H1 (cell line): ENCODE results near the gene DPY19L3. TPM values are rescaled to one million over a fixed set of nuclear protein-coding genes. Genes with fewer than 3 reads are reported as not detected.

Experiments used
- CTCF ChIA-PET: fragments of 300-600 bp; sonication (Branson Sonifier 250); formaldehyde crosslinking; loops from one replicate; lab custom pipeline; 2021; ENCODE audit not compliant: partially characterized antibody; lab: Charles Lee
- POLR2A ChIA-PET: fragments of 300-600 bp; sonication (Branson Sonifier 250); formaldehyde crosslinking; loops from one replicate; lab custom pipeline; 2021; ENCODE audit warnings: inconsistent platforms; ENCODE audit not compliant: partially characterized antibody; lab: Charles Lee
- DNase-seq, 2 experiments: peaks; one replicate each; pipeline versions ENCODE4 v3.0.0 to v3.0.0-alpha.2; 2010 to 2022; ENCODE audit warnings: low spot score in 2 of 2, low read depth in 1 of 2, mixed read lengths in 1 of 2
- FAIRE-seq: peaks from 2 replicates; lab custom pipeline; 2011; peaks lifted over from hg19 to GRCh38; lab: Jason Lieb, UNC
- H2AFZ ChIP-seq: 2 replicates; pipeline ENCODE4 v1.8.1; 2012; ENCODE audit warnings: low read length, inconsistent platforms
- H2AK5ac ChIP-seq: 2 replicates; pipeline ENCODE4 v1.6.1; 2013; ENCODE audit warnings: low read depth, low read length
- H2BK120ac ChIP-seq: replicated peaks from 2 replicates; pipeline ENCODE3; 2013; ENCODE audit warnings: low read depth, low read length, inconsistent platforms
- H2BK12ac ChIP-seq: 2 replicates; pipeline ENCODE4 v1.6.1; 2013; ENCODE audit warnings: low read depth, low read length
- H2BK15ac ChIP-seq: 2 replicates; pipeline ENCODE4 v1.6.1; 2013; ENCODE audit warnings: low read length
- H2BK20ac ChIP-seq: 2 replicates; pipeline ENCODE4 v1.6.1; 2013; ENCODE audit warnings: low read length
- H2BK5ac ChIP-seq: 2 replicates; pipeline ENCODE4 v1.6.1; 2013; ENCODE audit warnings: low read depth, low read length
- H3K14ac ChIP-seq: 2 replicates; pipeline ENCODE4 v1.6.1; 2013; ENCODE audit warnings: inconsistent platforms; ENCODE audit not compliant: insufficient read length
- H3K18ac ChIP-seq: 2 replicates; pipeline ENCODE4 v1.6.1; 2013; ENCODE audit warnings: low read length; ENCODE audit errors: extremely low read depth
- H3K23ac ChIP-seq: 2 replicates; pipeline ENCODE4 v1.6.1; 2013; ENCODE audit warnings: inconsistent platforms; ENCODE audit not compliant: insufficient read length
- H3K23me2 ChIP-seq: 2 replicates; pipeline ENCODE4 v1.6.1; 2013; ENCODE audit warnings: low read depth, low read length
- H3K27ac ChIP-seq: 2 replicates; pipeline ENCODE4 v1.6.1; 2011; ENCODE audit warnings: low read depth, low read length, inconsistent platforms
- H3K27me3 ChIP-seq, 4 experiments: replicated peaks in 1 of 4; 1 replicate in 1 of 4; 2 replicates in 3 of 4; pipeline versions ENCODE4 v1.6.1 to v1.8.1; 2011 to 2013; ENCODE audit warnings: low read length in 3 of 4, mild to moderate bottlenecking in 3 of 4, inconsistent platforms in 2 of 4, mixed read lengths in 2 of 4, moderate library complexity in 1 of 4; ENCODE audit not compliant: control insufficient read depth in 3 of 4, insufficient read depth in 3 of 4; ENCODE audit errors: extremely low read depth in 1 of 4
- H3K36me3 ChIP-seq, 4 experiments: 2 replicates each; pipeline versions ENCODE4 v1.6.1 to v1.8.1; 2011 to 2013; ENCODE audit warnings: mild to moderate bottlenecking in 4 of 4, low read length in 3 of 4, moderate library complexity in 2 of 4, control low read depth in 1 of 4, inconsistent platforms in 1 of 4; ENCODE audit not compliant: insufficient read depth in 4 of 4, control insufficient read depth in 2 of 4
- H3K4ac ChIP-seq: replicated peaks from 2 replicates; pipeline ENCODE3; 2013; ENCODE audit warnings: low read length, low read depth, mixed read lengths, inconsistent platforms; ENCODE audit not compliant: insufficient read length
- H3K4me1 ChIP-seq, 4 experiments: replicated peaks in 1 of 4; 1 replicate in 1 of 4; 2 replicates in 3 of 4; pipeline versions ENCODE4 v1.6.1 to v1.8.1; 2011 to 2013; ENCODE audit warnings: low read length in 3 of 4, inconsistent platforms in 2 of 4, mixed read lengths in 1 of 4; ENCODE audit not compliant: insufficient read depth in 4 of 4, control insufficient read depth in 3 of 4
- H3K4me2 ChIP-seq, 2 experiments: 2 replicates each; pipeline versions ENCODE4 v1.6.1 to v1.8.1; 2011 to 2013; ENCODE audit warnings: low read depth in 2 of 2, low read length in 2 of 2, control low read depth in 1 of 2, inconsistent platforms in 1 of 2, mild to moderate bottlenecking in 1 of 2; ENCODE audit not compliant: insufficient read depth in 1 of 2
- H3K4me3 ChIP-seq, 4 experiments: fragments of 200-600, 300-600 bp in 1 of 4; sonication (generic), shearing (Covaris generic), sonication (Bioruptor Twin) in 1 of 4; 2 replicates each; pipeline versions ENCODE4 v1.5.1 to v1.8.1; 2011 to 2016; ENCODE audit warnings: low read length in 4 of 4, low read depth in 3 of 4, control low read depth in 2 of 4, inconsistent platforms in 2 of 4, mild to moderate bottlenecking in 2 of 4, mixed read lengths in 1 of 4, moderate library complexity in 1 of 4; ENCODE audit not compliant: insufficient read depth in 2 of 4; ENCODE audit errors: extremely low read depth in 1 of 4
- H3K56ac ChIP-seq: replicated peaks from 2 replicates; pipeline ENCODE3; 2013; ENCODE audit warnings: low read depth, mild to moderate bottlenecking, mixed read lengths, low read length, inconsistent platforms; ENCODE audit not compliant: insufficient read length
- H3K79me1 ChIP-seq: 2 replicates; pipeline ENCODE4 v1.6.1; 2013; ENCODE audit warnings: low read depth, low read length, control low read depth
- H3K79me2 ChIP-seq, 2 experiments: 2 replicates each; pipeline versions ENCODE4 v1.6.1 to v1.8.1; 2012 to 2013; ENCODE audit warnings: low read length in 2 of 2, mild to moderate bottlenecking in 2 of 2, inconsistent platforms in 1 of 2; ENCODE audit not compliant: insufficient read depth in 2 of 2, control insufficient read depth in 1 of 2
- H3K9ac ChIP-seq, 4 experiments: replicated peaks in 1 of 4; 1 replicate in 1 of 4; 2 replicates in 3 of 4; pipeline versions ENCODE4 v1.6.1 to v1.8.1; 2011 to 2013; ENCODE audit warnings: low read depth in 3 of 4, low read length in 3 of 4, control low read depth in 2 of 4, mild to moderate bottlenecking in 2 of 4, moderate library complexity in 2 of 4, inconsistent platforms in 1 of 4; ENCODE audit errors: extremely low read depth in 1 of 4
- H3K9me3 ChIP-seq, 2 experiments: 2 replicates each; pipeline versions ENCODE4 v1.6.1 to v1.8.1; 2012 to 2013; ENCODE audit warnings: mild to moderate bottlenecking in 2 of 2, moderate library complexity in 2 of 2, control low read depth in 1 of 2, inconsistent platforms in 1 of 2, low read depth in 1 of 2, low read length in 1 of 2, mixed read lengths in 1 of 2; ENCODE audit not compliant: insufficient read depth in 2 of 2
- H4K20me1 ChIP-seq, 2 experiments: replicated peaks in 1 of 2; 2 replicates each; pipeline versions ENCODE3 to v1.8.1; 2011 to 2013; ENCODE audit warnings: inconsistent platforms in 2 of 2, low read length in 2 of 2, mild to moderate bottlenecking in 1 of 2; ENCODE audit not compliant: insufficient read depth in 2 of 2, control insufficient read depth in 1 of 2
- H4K5ac ChIP-seq: 2 replicates; pipeline ENCODE4 v1.6.1; 2013; ENCODE audit warnings: low read length, low read depth, mixed read lengths, inconsistent platforms; ENCODE audit not compliant: insufficient read length
- H4K8ac ChIP-seq: 2 replicates; pipeline ENCODE4 v1.8.0; 2013; ENCODE audit warnings: mild to moderate bottlenecking, moderate library complexity, low read length, inconsistent platforms; ENCODE audit not compliant: insufficient read depth; ENCODE audit errors: extremely low read depth
- H4K91ac ChIP-seq: replicated peaks from 2 replicates; pipeline ENCODE3; 2013; ENCODE audit warnings: low read length, mixed read lengths, inconsistent platforms; ENCODE audit not compliant: insufficient read length
- BCL11A ChIP-seq, 2 experiments: IDR thresholded peaks; one replicate each; pipeline ENCODE4 v1.6.1; 2011; ENCODE audit warnings: low read depth in 2 of 2, low read length in 2 of 2, mild to moderate bottlenecking in 2 of 2
- CBX8 ChIP-seq: fragments of 300-800, 300-1000 bp; sonication (generic); IDR thresholded peaks from 2 replicates; pipeline ENCODE4 v1.7.1; 2016; ENCODE audit warnings: low read depth, low read length, borderline replicate concordance
- CHD1 ChIP-seq: IDR thresholded peaks from 2 replicates; pipeline ENCODE4 v1.6.1; 2012; ENCODE audit warnings: low read depth, low read length, improper control_type of control experiment
- CHD2 ChIP-seq: IDR thresholded peaks from 2 replicates; pipeline ENCODE4 v1.6.1; 2012; ENCODE audit warnings: low read length, improper control_type of control experiment
- EGR1 ChIP-seq: IDR thresholded peaks from 2 replicates; pipeline ENCODE4 v1.6.1; 2011; ENCODE audit warnings: low read depth, low read length, borderline replicate concordance
- JUND ChIP-seq: IDR thresholded peaks from 2 replicates; pipeline ENCODE4 v1.6.1; 2011; ENCODE audit warnings: mild to moderate bottlenecking, improper control_type of control experiment, low read length
- KDM1A ChIP-seq: fragments of 200-600, 300-600 bp; sonication (generic); IDR thresholded peaks from 2 replicates; pipeline ENCODE4 v1.7.1; 2016; ENCODE audit warnings: mild to moderate bottlenecking, low read length, borderline replicate concordance
- PHF8 ChIP-seq: fragments of 200-600 bp; sonication (generic); conservative IDR thresholded peaks from 2 replicates; pipeline ENCODE4 v1.7.1; 2012; ENCODE audit warnings: low read depth, mild to moderate bottlenecking, inconsistent platforms, low read length, moderate library complexity
- RFX5 ChIP-seq: IDR thresholded peaks from 2 replicates; pipeline ENCODE4 v1.6.1; 2011; ENCODE audit warnings: low read depth, low read length, improper control_type of control experiment, borderline replicate concordance
- RXRA ChIP-seq: IDR thresholded peaks from 2 replicates; pipeline ENCODE4 v1.6.1; 2011; ENCODE audit warnings: low read depth, mild to moderate bottlenecking, low read length, moderate library complexity; ENCODE audit not compliant: insufficient read depth
- SIN3A ChIP-seq, 2 experiments: IDR thresholded peaks in 1 of 2; conservative IDR thresholded peaks in 1 of 2; 2 replicates each; pipeline ENCODE4 v1.6.1; 2011 to 2012; ENCODE audit warnings: low read length in 2 of 2, improper control_type of control experiment in 1 of 2, low read depth in 1 of 2, mild to moderate bottlenecking in 1 of 2
- SP2 ChIP-seq: IDR thresholded peaks from 2 replicates; pipeline ENCODE4 v1.6.1; 2012; ENCODE audit warnings: mild to moderate bottlenecking, low read length, inconsistent platforms
- TAF1 ChIP-seq: IDR thresholded peaks from 2 replicates; pipeline ENCODE4 v1.6.1; 2011; ENCODE audit warnings: mild to moderate bottlenecking, low read depth, low read length
- TEAD4 ChIP-seq: IDR thresholded peaks from 2 replicates; pipeline ENCODE4 v1.6.1; 2012; ENCODE audit warnings: low read depth, low read length, inconsistent platforms, mixed read lengths
- ZNF274 ChIP-seq: IDR thresholded peaks from 2 replicates; pipeline ENCODE4 v1.7.0; 2012; ENCODE audit warnings: low read length, borderline replicate concordance; ENCODE audit errors: extremely low read depth
- WGBS, 2 experiments: shearing (Covaris generic) in 1 of 2; methylation state at CpG; one replicate each; pipeline versions ENCODE4 v1.1.6 to v1.1.7; 2013 to 2015; ENCODE audit warnings: low lambda C conversion rate in 2 of 2, mixed read lengths in 2 of 2, inconsistent platforms in 1 of 2, low coverage in 1 of 2, missing lambda C conversion rate in 1 of 2; ENCODE audit not compliant: insufficient replicate concordance in 2 of 2, insufficient coverage in 1 of 2, insufficient read length in 1 of 2; ENCODE audit errors: extremely low coverage in 1 of 2, missing lambda C conversion rate in 1 of 2; 5-methylcytosine and 5-hydroxymethylcytosine counted together
- polyA plus RNA-seq, 7 experiments: library from polyadenylated mRNA; depleted of rRNA in 3 of 7; stranded (reverse) in 5 of 7; unstranded in 2 of 7; fragments of >200 nt in 5 of 7; fragments of 200-250 nt in 2 of 7; gene quantifications; 1 replicate in 5 of 7; 2 replicates in 1 of 7; 4 replicates in 1 of 7; pipeline versions ENCODE4 v1.2.1 to v1.2.3, GENCODE V29; 2011 to 2013; ENCODE audit warnings: missing spikeins in 2 of 7, mixed read lengths in 2 of 7
- total RNA-seq: library from RNA; stranded (reverse); fragmentation: NEBNext Ultra II Directional; extraction: Animal tissue kit (Norgen Biotek cat#: 25700); gene quantifications from 2 replicates; pipeline ENCODE4 v1.2.1, GENCODE V29; 2021

The DPY19L3 gene
- total and polyA plus RNA-seq, 2 of the 8 experiments (the other 6 are each of a cell fraction or from before 2014, with no cell fraction given): 35.3 to 60.2 TPM

DNA sequence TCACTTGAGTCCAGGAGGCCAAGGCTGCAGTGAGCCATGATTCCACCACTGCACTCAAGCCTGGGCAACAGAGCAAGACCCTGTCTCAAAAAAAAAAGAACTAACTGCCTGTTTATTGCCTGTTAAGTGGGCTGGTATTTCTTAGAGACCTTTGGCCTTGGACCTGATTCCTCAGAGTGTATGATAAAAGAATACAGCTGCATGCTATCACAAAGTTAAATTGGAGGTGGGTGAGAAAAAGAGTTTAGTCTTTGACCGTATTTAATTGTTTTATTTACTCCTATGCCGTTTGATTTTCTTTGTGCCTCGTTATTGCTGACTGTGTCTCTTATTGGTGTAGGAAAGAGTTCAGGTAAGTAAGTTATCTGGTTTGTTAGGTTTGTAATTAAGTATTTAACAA lies 25.3 kb upstream of the DPY19L3 start:
- Histone ChIP-seq H2BK120ac (no peak overlapping the region), H2AFZ (no peak overlapping the region), H3K79me2 (no peaks in the 10 kb centered on the region), H2AK5ac (no peak overlapping the region), H3K4me2 (no peak overlapping the region), H3K27ac (no peak overlapping the region), H2BK5ac (no peak overlapping the region), H2BK15ac (no peak overlapping the region), H3K23ac (no peak overlapping the region), H3K79me1 (no peaks in the 10 kb centered on the region; the same call in 1 of the 2 replicates), H3K56ac (no peak overlapping the region), H3K36me3 (peaks cover 5 to 32% (median 24%) of the 10 kb centered on the region in 4 experiments; a peak in 7 of 8 replicates), H2BK12ac (no peak overlapping the region), H2BK20ac (no peak overlapping the region), H4K8ac (no peak overlapping the region), H4K5ac (no peak overlapping the region), H3K4me1 (no peaks in the 10 kb centered on the region), H3K27me3 (no peaks in the 10 kb centered on the region), H3K23me2 (no peaks in the 10 kb centered on the region), H3K4me3 (no peak overlapping the region), H4K91ac (no peak overlapping the region), H3K18ac (no peak overlapping the region), H4K20me1 (peaks cover 0 to 2% of the 10 kb centered on the region in 2 experiments), H3K4ac (no peak overlapping the region), H3K9ac (no peak overlapping the region), H3K14ac (no peak overlapping the region), H3K9me3 (no peaks in the 10 kb centered on the region)
- 92% methylated on average over 3 of the region's 3 CpGs; no CpG with 5 or more reads in 1 of the 2 experiments for WGBS, 2 experiments
- TF ChIP-seq KDM1A (no peak), JUND (no peak), SP2 (no peak), SIN3A (conservative IDR thresholded peaks at IDR 0.05 in 1 of 2, IDR thresholded peaks at IDR 0.05 in 1 of 2; ENCODE audit: low read depth in 1 of 2, low read length in 2 of 2) (no peak), RXRA (no peak), CHD2 (no peak), BCL11A (IDR thresholded peaks at IDR 0.05; ENCODE audit: low read depth in 2 of 2, low read length in 2 of 2) (no peak), EGR1 (no peak), CBX8 (no peak), TAF1 (no peak), CHD1 (no peak), RFX5 (no peak), PHF8 (no peak), ZNF274 (no peak), TEAD4 (no peak)
- POLR2A ChIA-PET: interaction anchor here (1.0 kb wide), 1 partner anchor 8 kb away, joined by 6 read pairs; no protein-coding TSS in a partner anchor
- CTCF ChIA-PET: interaction anchor here (0.7 to 1.6 kb wide), 2 partner anchors 61 to 557 kb away, joined by 3 read pairs; no protein-coding TSS in a partner anchor
- DNase-seq: no peak
- FAIRE-seq: no peak
